GM21717 (cell line): ENCODE measurements around the gene PRRG1.
"Not testable (repeated sequence)": the region's sequence is repeated elsewhere in the genome, so short reads cannot be mapped to it uniquely, and the experiment has no call there.

ENCODE experiments used
- ATAC-seq: cut with Tn5 transposase; IDR thresholded peaks from one replicate; pipeline ENCODE4 v1.9.1; 2021; ENCODE audit warnings: mild to moderate bottlenecking, moderate library complexity; ENCODE audit not compliant: unreplicated experiment

Gene PRRG1

DNA sequence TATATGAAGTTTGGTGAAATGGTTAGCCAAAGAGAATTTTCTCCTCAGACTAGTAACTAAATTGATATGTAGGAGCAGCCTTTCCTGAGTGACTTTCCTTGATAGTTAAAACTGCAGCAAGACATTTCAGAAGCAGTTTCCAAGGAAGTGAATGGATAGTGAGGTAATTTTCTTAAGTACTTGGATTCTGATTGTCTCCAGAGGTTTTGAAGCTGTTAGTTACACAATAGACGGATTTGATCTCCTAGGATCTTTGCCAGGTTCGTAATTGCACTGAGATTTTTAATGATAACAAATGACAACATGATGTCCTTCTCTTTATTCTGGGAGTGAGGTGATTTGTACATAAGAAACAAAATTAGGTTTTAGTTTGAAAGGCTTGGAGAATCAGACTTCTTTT is 29.2 kb downstream of the PRRG1 start:
- no peak for ATAC-seq

DNA sequence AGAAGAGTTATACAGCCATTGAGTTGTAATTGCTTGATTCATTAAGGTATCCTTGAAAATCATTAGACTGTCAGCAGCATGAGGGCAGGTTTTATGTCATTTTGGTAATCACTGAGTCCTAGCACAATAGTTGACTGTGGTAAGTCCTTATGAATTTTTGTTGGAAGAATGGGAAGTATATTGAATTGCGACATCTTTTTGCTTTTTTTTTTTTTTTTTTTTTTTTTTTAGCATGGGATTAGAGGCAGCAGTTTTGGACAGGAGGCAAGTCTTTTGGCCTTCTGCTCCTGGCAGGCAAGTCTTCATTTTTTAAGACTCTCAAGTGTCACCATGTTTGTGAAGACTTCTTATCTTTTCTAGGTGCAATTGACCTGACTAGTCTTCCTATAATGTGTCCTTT is 29.7 kb downstream of the PRRG1 start:
- ATAC-seq: no peak

DNA sequence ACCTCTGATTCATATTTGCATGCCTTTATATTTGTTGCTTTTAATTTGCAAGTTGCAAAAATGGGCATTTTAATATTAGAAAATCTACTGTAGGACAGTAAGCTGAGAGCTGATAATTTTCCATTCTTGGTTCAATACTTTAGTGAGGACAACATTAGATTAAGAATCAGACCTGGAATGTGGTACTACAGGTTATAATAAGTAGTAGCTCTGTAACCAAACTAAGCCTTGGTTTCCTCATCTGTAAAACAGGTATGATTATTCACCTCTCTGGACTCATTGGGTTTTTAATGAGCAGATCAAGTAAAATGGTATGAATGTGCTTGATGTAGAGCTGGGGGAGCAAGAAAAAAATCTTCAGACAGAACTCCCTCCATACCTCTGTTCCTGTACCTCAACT is 31.1 kb downstream of the PRRG1 start:
- ATAC-seq: no peak

DNA sequence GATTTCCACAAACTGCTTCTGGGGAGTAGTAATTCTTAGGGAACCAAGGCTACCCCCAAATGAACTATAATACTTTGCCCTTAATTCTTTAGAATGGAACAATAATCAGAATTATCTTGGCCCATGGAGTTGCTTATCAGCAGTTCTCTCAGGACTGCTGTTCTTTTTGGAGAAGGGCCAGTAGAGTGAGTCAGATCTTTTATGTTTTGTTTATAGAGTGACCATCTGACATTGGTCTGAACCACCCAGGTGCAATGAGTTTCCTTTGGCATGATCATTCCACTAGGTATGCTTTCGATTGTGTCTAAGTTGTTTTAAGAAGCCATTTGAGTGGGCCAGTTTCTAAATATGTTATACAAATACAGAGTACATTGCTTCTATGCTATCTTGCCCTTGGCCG is 31.8 kb downstream of the PRRG1 start:
- ATAC-seq: no peak

DNA sequence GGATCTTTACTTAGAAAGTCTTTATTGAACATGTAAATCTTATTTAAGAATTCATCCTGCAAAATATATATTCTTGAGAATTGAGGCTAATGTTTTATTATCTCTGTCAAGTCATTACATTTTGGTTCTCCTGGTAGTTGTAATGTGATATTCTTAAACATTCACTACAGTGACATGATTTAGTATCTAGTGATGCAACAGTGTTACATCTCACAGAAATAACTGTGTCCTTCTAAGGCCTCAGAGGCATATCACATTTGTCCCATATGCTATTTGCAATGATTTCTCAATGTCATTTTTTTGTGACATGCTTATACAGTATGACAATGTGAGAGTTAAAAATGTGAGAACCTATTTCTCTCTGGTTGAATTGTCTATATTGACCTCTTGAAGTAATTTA is 34.1 kb downstream of the PRRG1 start:
- no peak for ATAC-seq

DNA sequence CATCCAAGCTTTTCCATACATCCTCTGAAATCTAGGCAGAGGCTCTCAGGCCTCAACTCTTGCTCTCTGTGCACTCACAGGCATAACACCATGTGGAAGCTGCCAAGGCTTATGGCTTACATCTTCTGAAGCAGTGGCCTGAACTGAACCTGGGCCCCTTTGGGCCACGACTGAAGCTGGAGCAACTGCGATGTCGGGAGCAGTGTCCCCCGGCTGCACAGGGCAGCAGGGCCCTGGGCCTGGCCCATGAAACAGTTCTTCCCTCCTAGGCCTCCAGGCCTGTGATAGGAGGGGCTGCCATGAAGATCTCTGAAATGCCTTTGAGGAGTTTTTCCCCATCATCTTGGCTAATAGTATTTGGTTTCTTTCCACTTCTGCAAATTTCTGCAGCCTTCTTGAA is 39.2 kb downstream of the PRRG1 start:
- ATAC-seq: no peak

DNA sequence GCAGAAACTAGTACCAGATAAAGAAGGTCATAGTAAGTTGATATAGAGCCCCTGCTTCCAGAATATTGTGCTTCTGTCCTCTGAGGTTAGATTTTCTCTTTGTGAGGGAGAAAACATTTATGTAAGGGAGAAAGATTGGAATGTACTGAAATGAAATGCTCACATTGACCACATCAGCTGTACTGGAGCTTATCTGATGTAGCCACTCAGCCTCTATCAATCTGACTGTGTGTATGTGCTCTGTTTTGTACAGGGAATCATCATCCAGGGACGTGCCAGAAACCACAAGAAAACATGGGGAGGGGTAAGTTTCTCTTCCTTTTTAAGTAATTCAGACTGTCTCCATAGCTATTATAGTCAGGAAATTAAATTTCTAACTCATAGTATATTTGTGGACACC is 56.8 kb downstream of the PRRG1 start:
- no peak for ATAC-seq

DNA sequence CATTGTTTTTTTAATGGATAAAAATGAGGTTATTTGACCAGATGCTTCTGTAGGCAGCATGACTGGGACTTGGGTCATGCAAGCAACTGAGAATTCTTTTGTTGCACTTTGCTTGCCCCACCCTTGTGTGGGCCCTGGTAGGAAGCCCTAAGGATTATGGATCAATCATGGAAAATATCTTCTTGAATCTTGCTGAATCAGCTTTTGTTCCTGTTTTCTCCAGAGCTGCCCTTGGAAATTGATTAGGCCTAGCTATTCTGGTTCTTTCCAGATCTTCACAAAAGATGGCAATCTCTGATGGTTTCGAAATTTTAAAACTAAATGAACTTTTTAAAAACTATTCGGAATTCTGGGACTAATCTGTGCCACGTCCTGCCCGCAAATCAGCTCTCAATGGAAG is 58.6 kb downstream of the PRRG1 start:
- ATAC-seq: no peak

DNA sequence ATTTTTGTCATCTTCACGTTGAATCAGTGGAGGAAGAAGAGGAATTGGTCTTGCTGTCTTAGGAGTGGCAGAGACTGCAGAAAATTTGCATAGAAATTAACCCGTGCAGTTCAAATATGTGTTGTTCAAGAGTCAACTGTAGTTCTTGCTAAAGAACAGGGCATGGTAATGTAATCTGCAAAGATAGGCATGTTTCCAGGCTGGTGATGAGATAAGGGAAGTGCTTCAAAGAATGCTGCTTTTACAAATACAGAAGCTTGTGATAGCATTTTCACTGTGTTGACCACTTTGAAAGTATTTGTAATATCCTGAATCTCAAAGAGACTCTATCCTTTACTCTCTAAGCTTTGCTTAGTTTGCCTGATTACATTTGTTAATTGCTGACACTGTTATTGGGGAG is 60.1 kb downstream of the PRRG1 start:
- no peak for ATAC-seq

DNA sequence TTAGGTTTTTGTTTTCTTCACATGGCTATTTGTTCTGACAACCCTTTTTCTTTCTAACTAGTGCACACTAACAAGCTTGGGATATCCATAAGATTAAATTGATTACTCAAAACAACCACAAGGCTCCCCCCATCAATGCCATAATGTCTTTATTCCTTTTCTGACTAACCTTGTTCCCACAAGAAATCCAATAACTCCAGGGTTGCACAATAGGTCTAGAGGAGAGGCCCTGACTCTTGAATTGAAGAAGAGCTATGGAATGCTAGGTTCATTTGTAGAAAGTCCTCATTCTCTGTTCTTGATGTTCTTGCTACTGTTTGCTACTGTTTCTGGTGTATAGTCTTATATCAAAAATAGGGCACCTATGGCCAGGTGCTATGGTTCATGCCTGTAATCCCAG is 71.0 kb downstream of the PRRG1 start:
- ATAC-seq: no peak

DNA sequence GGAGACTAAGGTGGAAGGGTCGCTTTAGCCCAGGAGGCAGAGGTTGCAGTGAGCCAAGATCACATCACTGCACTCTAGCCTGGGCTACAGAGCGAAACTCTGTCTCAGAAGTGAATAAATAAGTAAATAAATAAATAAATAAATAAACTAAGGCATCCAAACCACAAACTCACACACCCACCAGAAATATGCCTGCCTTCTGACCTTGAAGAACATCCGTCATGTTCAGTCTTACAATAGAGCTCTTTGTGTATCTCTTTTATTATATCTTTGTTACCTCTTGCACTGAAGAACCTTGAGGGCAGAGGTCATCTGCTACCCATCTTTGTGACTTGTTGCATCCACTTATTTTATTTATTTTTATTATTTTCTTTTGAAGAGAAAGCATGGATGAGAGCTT is 71.6 kb downstream of the PRRG1 start:
- ATAC-seq: no peak

DNA sequence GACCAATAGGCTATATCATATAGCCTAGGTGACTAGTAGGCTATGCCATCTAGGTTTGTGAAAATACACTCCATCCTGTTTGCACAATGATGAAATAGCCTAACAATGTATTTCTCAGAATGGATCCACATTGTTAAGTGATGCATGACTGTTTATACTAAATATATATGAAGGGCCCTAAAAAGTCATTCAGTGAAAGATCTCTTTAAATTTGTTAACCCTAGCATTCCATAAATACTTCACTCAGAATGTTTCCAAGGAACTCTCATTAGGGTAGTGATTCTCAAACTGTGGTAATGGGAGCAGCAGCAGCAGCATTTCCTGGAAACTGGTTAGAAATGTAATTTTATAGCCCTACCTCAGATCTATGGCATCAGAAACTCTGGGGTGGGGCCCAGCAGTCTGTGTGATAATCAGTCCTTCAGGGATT is 74.9 kb downstream of the PRRG1 start:
- ATAC-seq: no peak

DNA sequence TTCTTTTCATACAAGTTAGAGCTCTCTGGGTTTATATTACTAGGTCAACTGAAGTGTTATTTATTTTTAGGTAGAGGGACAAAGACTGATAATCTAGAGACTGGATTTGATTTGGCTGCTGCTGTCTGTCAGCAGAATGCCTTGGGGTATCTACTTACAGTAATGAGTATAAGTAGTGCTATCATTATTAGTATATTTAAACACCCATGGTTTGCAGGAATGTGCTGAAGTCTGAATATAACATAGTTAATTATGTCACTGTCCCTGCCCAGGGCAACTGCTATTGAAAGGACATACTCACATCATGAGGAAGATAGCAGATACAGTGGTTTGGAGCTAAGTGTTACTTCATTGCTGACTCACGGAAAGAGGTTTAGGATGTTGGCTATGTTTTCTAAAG is 76.2 kb downstream of the PRRG1 start:
- no peak for ATAC-seq

DNA sequence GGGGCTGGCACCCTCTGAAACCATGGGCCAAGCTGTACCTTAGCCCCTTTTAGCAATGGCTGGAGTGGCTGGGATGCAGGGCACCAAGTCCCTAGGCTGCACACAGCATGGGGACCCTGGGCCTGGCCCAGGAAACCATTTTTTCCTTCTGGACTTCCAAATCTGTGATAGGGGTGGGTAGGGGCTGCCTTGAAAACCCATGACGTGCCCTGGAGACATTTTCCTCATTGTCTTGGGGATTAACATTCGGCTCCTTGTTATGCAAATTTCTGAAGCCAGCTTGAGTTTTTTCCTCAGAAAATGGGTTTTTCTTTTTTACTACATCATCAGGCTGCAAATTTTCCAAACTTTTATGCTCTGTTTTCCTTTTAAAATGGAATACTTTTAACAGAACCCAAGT is 79.8 kb downstream of the PRRG1 start:
- not testable (repeated sequence) for ATAC-seq

DNA sequence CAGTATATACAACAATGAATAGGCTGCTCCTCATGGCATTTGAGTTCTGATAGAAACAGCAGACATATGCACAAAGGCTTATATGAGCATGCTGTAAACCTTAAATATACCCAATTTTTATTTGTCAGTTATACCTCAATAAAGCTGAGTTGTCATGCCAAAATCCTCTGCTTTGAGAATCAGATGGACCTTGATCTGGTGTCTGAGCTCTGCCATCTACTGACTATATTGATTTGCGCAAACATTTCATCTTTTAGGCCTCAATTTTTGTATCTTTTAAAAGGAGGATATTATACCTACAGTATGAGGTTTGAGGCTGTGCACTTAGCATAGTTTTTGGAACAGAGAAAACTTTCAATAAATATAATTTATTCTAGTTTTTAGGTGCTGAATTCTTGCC is 85.2 kb downstream of the PRRG1 start:
- no peak for ATAC-seq

DNA sequence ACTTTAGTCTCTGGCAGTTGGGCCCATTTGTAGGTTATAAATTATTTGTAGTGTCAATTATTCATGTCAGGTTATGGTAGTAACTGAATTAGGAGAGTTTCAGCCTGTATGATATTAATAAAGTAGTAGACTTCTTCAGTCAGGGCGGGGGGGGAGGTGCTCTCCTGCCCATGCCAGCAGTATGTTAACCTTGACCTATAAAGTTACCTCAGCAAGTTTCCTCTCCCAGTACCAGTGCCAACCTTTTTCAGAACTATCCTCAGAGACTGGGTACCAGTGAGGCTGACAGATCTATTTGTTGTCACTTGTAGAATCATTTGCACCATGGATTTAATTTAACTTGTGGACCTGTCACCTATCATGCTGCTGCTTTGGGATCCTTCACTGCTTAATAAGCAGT is 88.0 kb downstream of the PRRG1 start:
- no peak for ATAC-seq

DNA sequence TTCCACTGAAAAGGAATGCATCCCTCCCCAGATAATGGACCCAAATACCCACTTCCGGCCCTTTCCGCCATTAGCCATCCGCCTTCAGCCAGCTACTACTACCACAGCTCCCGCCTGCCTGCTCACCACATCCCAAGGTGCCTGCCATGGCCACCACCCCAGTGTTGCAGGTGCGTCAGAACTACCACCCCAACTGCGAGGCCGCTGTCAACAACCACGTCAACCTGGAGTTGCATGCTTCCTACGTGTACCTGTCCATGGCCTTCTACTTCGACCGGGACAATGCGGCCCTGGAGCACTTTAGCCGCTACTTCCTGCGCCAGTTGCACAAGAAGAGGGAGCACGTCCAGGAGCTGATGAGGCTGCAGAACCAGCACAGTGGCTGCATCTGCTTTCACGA is 92.2 kb downstream of the PRRG1 start:
- ATAC-seq: no peak

DNA sequence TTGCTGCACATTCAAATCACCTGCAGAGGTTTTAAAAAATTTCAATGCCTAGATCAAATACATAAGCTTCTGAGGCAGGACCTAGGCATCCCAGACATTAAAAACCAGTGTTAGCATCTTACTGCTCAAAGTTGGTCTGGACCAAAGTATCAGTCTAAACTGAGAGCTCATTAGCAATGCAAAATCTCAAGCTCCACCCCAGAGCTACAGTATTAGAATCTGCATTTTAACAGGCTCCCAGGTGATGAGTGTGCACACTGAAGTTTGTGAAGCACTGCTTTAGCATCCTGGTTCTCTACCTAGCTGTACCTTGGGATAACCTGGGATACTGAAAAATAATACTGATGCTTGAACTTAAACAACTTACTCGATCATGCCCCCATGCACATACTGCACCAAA is 96.0 kb downstream of the PRRG1 start:
- ATAC-seq: no peak

DNA sequence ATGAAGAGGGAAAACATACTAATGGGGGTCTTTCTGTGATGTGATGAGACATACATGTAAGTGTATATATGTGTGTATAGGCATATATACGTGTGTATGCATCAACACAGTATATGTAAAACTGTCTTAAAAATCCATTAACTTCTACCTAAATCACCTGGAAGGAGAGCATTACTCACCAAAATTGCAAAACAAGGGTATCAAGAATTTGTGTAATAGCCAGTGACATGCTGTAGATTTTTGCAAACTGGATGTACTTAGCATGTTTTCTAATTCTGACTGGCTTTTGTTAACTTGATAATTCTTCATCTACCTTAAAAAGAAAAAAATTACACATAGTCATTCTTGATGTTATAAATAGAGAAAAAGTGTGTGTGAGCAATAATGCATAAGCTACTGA is 104.7 kb downstream of the PRRG1 start:
- no peak for ATAC-seq

DNA sequence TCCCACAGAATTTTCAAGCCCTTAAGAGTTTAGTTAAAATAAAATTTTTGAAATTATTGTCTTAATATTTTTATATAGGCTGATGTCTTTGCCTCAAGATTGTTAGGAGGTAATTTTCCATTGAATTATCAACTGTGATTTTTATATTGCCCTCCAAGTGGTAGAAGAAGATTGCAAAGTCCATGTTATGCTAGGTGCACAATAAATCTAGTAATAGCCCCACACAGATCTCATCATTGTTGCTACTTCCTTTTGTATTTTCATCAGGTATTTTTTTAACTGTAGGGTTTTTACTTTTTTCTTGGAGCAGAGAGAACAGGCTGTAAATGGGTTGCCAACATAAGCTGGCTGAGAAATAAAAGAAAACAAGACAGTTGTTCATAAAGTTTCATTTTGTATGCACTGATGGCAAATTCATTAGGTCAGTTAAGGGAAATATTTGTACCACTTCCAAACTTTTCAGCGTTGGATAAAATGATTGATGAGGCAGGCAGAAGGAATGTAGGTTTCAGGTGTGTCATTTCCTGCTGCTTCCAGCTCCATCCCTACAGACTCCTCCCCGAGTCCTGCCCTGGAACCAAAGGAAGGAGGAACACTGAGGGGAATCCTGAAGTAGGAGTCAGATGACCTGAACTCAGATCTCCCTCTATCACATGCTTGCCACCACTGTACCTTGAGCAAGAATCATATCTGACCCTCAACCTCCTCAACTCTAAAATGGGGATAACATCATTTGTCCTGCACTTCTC is 105.5 kb downstream of the PRRG1 start:
- no peak for ATAC-seq

DNA sequence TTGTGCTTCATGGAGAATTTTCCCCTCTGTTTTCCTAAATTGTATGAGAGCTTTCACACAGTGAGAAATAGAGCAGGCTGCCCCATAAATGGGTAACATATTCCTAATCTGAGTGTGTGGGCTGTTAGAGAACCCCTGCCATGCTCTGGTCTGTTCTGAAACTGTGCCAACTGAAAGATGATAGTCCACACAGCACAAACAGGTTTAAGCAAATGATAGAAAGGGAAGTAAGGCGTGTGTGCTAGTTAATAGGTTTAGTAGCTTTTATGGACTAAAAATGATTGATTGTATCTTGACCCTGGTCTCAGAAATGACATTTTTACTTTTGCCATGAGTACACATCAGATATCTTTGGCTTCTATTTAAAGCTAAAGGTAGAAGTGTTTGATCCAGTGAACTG is 106.2 kb downstream of the PRRG1 start:
- no peak for ATAC-seq

DNA sequence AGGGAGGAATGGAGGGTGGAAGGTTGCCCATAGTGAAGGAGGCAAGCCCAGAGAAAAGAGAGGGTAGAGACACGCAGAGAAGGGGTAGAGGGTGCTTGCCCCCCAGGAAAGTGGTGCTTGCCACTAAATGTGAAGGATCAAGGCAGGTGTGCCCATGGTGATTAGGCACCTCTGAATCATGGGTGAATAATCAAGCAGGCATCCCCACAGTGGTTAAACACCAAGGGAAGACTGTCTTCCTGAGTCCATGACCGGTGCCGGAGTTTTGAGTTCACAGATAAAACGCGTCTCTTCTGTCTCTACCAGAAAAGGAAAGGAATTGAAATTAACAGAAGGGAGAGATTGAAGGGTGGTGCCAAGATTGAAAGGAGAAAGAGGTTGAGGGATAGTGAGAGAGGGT is 111.1 kb downstream of the PRRG1 start:
- ATAC-seq: not testable (repeated sequence)

DNA sequence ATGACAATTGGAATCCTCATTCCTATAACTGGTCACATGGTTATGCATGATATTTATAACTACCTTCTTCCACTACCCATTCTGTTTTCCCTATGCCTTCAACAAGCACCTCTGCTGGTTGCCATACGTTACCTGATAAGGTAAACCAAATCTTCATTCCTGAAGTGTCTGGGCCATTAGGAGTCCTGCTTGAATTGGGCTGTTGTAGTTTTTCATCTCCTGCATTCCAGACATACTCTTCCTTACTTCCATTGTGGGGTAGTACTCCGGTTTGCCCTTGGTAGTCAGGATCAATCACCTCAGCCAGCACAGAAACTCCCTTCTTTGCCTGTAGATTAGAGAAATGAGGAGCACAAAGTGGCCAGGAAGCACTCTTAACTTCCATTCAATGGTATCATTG is 113.2 kb downstream of the PRRG1 start:
- no peak for ATAC-seq
